ENCODE results near the gene FBXO40. TPM values are rescaled to one million over a fixed set of nuclear protein-coding genes. Genes with fewer than 3 reads are reported as not detected.

The FBXO40 gene
- total RNA-seq, 1 donor from 2014 or later = not detected

- no peaks in the 10 kb centered on the region for H3K36me3 ChIP-seq (ENCODE audit: insufficient read depth, low read length)
- Mint-ChIP-seq H3K4me1 (ENCODE audit: low read depth, unreplicated experiment) (no peaks in the 10 kb centered on the region), H3K4me3 (ENCODE audit: unreplicated experiment) (no peak overlapping the region), H3K27ac (ENCODE audit: unreplicated experiment) (no peak overlapping the region), H3K36me3 (ENCODE audit: low read depth, unreplicated experiment) (peaks cover 6% of the 10 kb centered on the region), H3K9me3 (ENCODE audit: unreplicated experiment) (no peaks in the 10 kb centered on the region), H3K27me3 (ENCODE audit: low read depth, unreplicated experiment) (no peaks in the 10 kb centered on the region)
- H4K20me1 ChIP-seq (ENCODE audit: insufficient read depth, low read length) = no peaks in the 10 kb centered on the region
- no peak overlapping the region for H3K4me2 ChIP-seq (ENCODE audit: low read length)
- no peak overlapping the region for H3K9ac ChIP-seq (ENCODE audit: low read length)
- no peak overlapping the region for H2AFZ ChIP-seq (ENCODE audit: low read depth, low read length)
- H3K4me3 ChIP-seq (ENCODE audit: insufficient read depth, low read depth, low read length) = no peak overlapping the region
- DNase-seq (ENCODE audit: low read depth) (no peak), FAIRE-seq (no peak)
- H3K27ac ChIP-seq (ENCODE audit: low read depth, low read length) = no peak overlapping the region
- no peaks in the 10 kb centered on the region for H3K27me3 ChIP-seq (ENCODE audit: insufficient read depth, low read length)
- no peak for TF ChIP-seq EZH2 (IDR thresholded peaks at IDR 0.05; ENCODE audit: insufficient read depth, low read length)
- TF ChIP-seq CTCF (IDR thresholded peaks at IDR 0.05; ENCODE audit: insufficient read depth, low read depth, low read length) = no peak
- H3K9me3 ChIP-seq (ENCODE audit: insufficient read depth, low read depth, low read length) = no peaks in the 10 kb centered on the region
- H3K79me2 ChIP-seq (ENCODE audit: insufficient read depth, low read length) = no peaks in the 10 kb centered on the region
- no peaks in the 10 kb centered on the region for H3K4me1 ChIP-seq (ENCODE audit: insufficient read depth, low read length)
Observed at GRCh38 chr3:121641127-121641526, 47.9 kb downstream of the FBXO40 start.

- Histone ChIP-seq H4K20me1 (ENCODE audit: insufficient read depth, low read length) (no peaks in the 10 kb centered on the region), H3K36me3 (ENCODE audit: insufficient read depth, low read length) (no peaks in the 10 kb centered on the region), H2AFZ (ENCODE audit: low read depth, low read length) (no peak overlapping the region), H3K27ac (ENCODE audit: low read depth, low read length) (no peak overlapping the region), H3K9ac (ENCODE audit: low read length) (no peak overlapping the region), H3K4me2 (ENCODE audit: low read length) (no peak overlapping the region), H3K4me3 (ENCODE audit: insufficient read depth, low read depth, low read length) (no peak overlapping the region), H3K27me3 (ENCODE audit: insufficient read depth, low read length) (no peaks in the 10 kb centered on the region), H3K4me1 (ENCODE audit: insufficient read depth, low read length) (no peaks in the 10 kb centered on the region), H3K79me2 (ENCODE audit: insufficient read depth, low read length) (no peaks in the 10 kb centered on the region), H3K9me3 (ENCODE audit: insufficient read depth, low read depth, low read length) (no peaks in the 10 kb centered on the region)
- Mint-ChIP-seq H3K4me1 (ENCODE audit: low read depth, unreplicated experiment) (no peaks in the 10 kb centered on the region), H3K36me3 (ENCODE audit: low read depth, unreplicated experiment) (peaks cover 1% of the 10 kb centered on the region), H3K9me3 (ENCODE audit: unreplicated experiment) (no peaks in the 10 kb centered on the region), H3K27me3 (ENCODE audit: low read depth, unreplicated experiment) (no peaks in the 10 kb centered on the region), H3K4me3 (ENCODE audit: unreplicated experiment) (no peak overlapping the region), H3K27ac (ENCODE audit: unreplicated experiment) (no peak overlapping the region)
- FAIRE-seq (no peak), DNase-seq (ENCODE audit: low read depth) (no peak)
- no peak for TF ChIP-seq CTCF (IDR thresholded peaks at IDR 0.05; ENCODE audit: insufficient read depth, low read depth, low read length)
- TF ChIP-seq EZH2 (IDR thresholded peaks at IDR 0.05; ENCODE audit: insufficient read depth, low read length) = no peak
Observed at GRCh38 chr3:121642601-121643314, 49.6 kb downstream of the FBXO40 start.

GRCh38 chr3:121645054-121645453 is 51.9 kb downstream of the FBXO40 start:
- no peaks in the 10 kb centered on the region for H3K79me2 ChIP-seq (ENCODE audit: insufficient read depth, low read length)
- no peak for DNase-seq (ENCODE audit: low read depth)
- no peak for FAIRE-seq
- no peak overlapping the region for H3K9ac ChIP-seq (ENCODE audit: low read length)
- Mint-ChIP-seq H3K27me3 (ENCODE audit: low read depth, unreplicated experiment) (no peaks in the 10 kb centered on the region), H3K4me1 (ENCODE audit: low read depth, unreplicated experiment) (no peaks in the 10 kb centered on the region), H3K9me3 (ENCODE audit: unreplicated experiment) (no peaks in the 10 kb centered on the region), H3K4me3 (ENCODE audit: unreplicated experiment) (no peak overlapping the region), H3K27ac (ENCODE audit: unreplicated experiment) (no peak overlapping the region), H3K36me3 (ENCODE audit: low read depth, unreplicated experiment) (peaks cover 1% of the 10 kb centered on the region)
- no peaks in the 10 kb centered on the region for H3K36me3 ChIP-seq (ENCODE audit: insufficient read depth, low read length)
- no peak overlapping the region for H2AFZ ChIP-seq (ENCODE audit: low read depth, low read length)
- H4K20me1 ChIP-seq (ENCODE audit: insufficient read depth, low read length) = no peaks in the 10 kb centered on the region
- no peaks in the 10 kb centered on the region for H3K9me3 ChIP-seq (ENCODE audit: insufficient read depth, low read depth, low read length)
- H3K4me2 ChIP-seq (ENCODE audit: low read length) = no peak overlapping the region
- no peak overlapping the region for H3K27ac ChIP-seq (ENCODE audit: low read depth, low read length)
- TF ChIP-seq EZH2 (IDR thresholded peaks at IDR 0.05; ENCODE audit: insufficient read depth, low read length) = no peak
- no peak for TF ChIP-seq CTCF (IDR thresholded peaks at IDR 0.05; ENCODE audit: insufficient read depth, low read depth, low read length)
- no peaks in the 10 kb centered on the region for H3K27me3 ChIP-seq (ENCODE audit: insufficient read depth, low read length)
- no peaks in the 10 kb centered on the region for H3K4me1 ChIP-seq (ENCODE audit: insufficient read depth, low read length)
- H3K4me3 ChIP-seq (ENCODE audit: insufficient read depth, low read depth, low read length) = no peak overlapping the region

Data from astrocyte (in vitro differentiated cells and primary cell).